GM18868 (cell line): ENCODE results near the gene NANS.
"Not testable (repeated sequence)": the region's sequence is repeated elsewhere in the genome, so short reads cannot be mapped to it uniquely, and the experiment has no call there.

Experiments used
- ATAC-seq: cut with Tn5 transposase; IDR thresholded peaks from one replicate; pipeline ENCODE4 v1.9.1; 2021; ENCODE audit warnings: mild to moderate bottlenecking, moderate library complexity; ENCODE audit not compliant: unreplicated experiment

NANS gene

GRCh38 chr9:98056269-98057137 is at the start of gene NANS:
TSS of gene NANS (plus strand) at chr9:98056732. CDS start at chr9:98056809, 77 bp downstream.
- ATAC-seq, result peak; percentile 96

GRCh38 chr9:98007251-98007928 is 49.1 kb upstream of the NANS start:
- no peak for ATAC-seq

GRCh38 chr9:98008764-98009163 is 47.8 kb upstream of the NANS start:
- ATAC-seq, result no peak

- no peak for ATAC-seq
Measured at GRCh38 chr9:98009437-98009836, 47.1 kb upstream of the NANS start.

GRCh38 chr9:98009936-98010335 is 46.6 kb upstream of the NANS start:
- no peak for ATAC-seq

GRCh38 chr9:98010445-98010844 is 46.1 kb upstream of the NANS start:
- ATAC-seq, result peak; percentile 96

GRCh38 chr9:98011122-98011521 is 45.4 kb upstream of the NANS start:
- no peak for ATAC-seq

- no peak for ATAC-seq
Measured at GRCh38 chr9:98016137-98016680, 40.3 kb upstream of the NANS start.

GRCh38 chr9:98017306-98017705 is 39.2 kb upstream of the NANS start:
- no peak for ATAC-seq

- no peak for ATAC-seq
Measured at GRCh38 chr9:98018347-98018746, 38.2 kb upstream of the NANS start.

GRCh38 chr9:98019098-98019497 is 37.4 kb upstream of the NANS start:
- no peak for ATAC-seq

GRCh38 chr9:98019869-98020268 is 36.7 kb upstream of the NANS start:
- ATAC-seq, result not testable (repeated sequence)

GRCh38 chr9:98020476-98021145 is 35.9 kb upstream of the NANS start:
- ATAC-seq, result no peak

- ATAC-seq, result no peak
Measured at GRCh38 chr9:98021306-98022040, 35.1 kb upstream of the NANS start.

- no peak for ATAC-seq
Measured at GRCh38 chr9:98022447-98022846, 34.1 kb upstream of the NANS start.

GRCh38 chr9:98024702-98025101 is 31.8 kb upstream of the NANS start:
- ATAC-seq, result no peak

- ATAC-seq, result no peak
Measured at GRCh38 chr9:98031169-98031568, 25.4 kb upstream of the NANS start.

GRCh38 chr9:98031935-98032334 is 24.6 kb upstream of the NANS start:
- no peak for ATAC-seq

GRCh38 chr9:98034593-98035546 is 21.7 kb upstream of the NANS start:
- ATAC-seq, result peak; percentile 55

GRCh38 chr9:98037357-98037756 is 19.2 kb upstream of the NANS start:
- no peak for ATAC-seq
